ENCODE measurements around the gene NF1. TPM values are rescaled to one million over a fixed set of nuclear protein-coding genes. Genes with fewer than 3 reads are reported as not detected.

Gene NF1
- total RNA-seq, 1 donor from 2014 or later = 53.7 TPM

DNA sequence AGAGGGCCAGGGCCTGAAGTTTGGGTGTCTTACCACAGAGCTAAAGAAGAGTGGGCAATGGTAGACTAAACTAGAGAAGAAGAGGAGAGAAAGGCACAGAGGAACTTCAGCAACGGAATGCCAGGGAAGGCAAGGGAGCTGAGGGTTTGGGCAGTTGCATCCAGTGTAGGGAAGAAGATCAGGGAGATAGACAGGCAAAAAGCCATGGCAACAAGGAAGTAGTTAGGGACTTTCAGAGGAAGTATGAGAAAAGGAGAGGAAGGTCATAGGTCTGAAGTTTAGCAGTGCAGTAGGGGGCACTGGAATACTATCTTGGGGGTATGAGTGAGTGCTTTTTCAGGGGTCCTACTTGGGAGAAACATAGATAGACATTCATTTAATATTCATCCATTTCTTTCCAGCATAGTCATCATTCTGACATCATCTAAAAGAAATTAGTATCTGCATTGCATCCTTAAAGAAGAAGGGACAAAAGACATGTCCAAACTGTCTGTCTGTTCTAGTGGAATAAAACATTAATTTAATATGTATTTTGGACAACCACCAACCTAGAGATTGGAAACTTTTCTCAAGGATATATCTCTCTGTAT is 2.2 kb upstream of the NF1 start:
- DNase-seq (ENCODE audit: low read depth) = peak; percentile 28
- Histone ChIP-seq H2AFZ (ENCODE audit: low read depth, low read length) (no peak overlapping the region), H3K9ac (ENCODE audit: low read length) (no peak overlapping the region), H3K79me2 (ENCODE audit: insufficient read depth, low read length) (peaks cover 24% of the 10 kb centered on the region), H3K27me3 (ENCODE audit: insufficient read depth, low read length) (no peaks in the 10 kb centered on the region), H3K9me3 (ENCODE audit: insufficient read depth, low read depth, low read length) (no peaks in the 10 kb centered on the region), H3K36me3 (ENCODE audit: insufficient read depth, low read length) (no peaks in the 10 kb centered on the region), H3K4me2 (ENCODE audit: low read length) (no peak overlapping the region), H3K4me3 (ENCODE audit: insufficient read depth, low read depth, low read length) (no peak overlapping the region), H3K4me1 (ENCODE audit: insufficient read depth, low read length) (peaks cover 14% of the 10 kb centered on the region), H4K20me1 (ENCODE audit: insufficient read depth, low read length) (peaks cover 16% of the 10 kb centered on the region), H3K27ac (ENCODE audit: low read depth, low read length) (peak overlapping the region; percentile 13)
- Mint-ChIP-seq H3K36me3 (ENCODE audit: low read depth, unreplicated experiment) (no peaks in the 10 kb centered on the region), H3K4me1 (ENCODE audit: low read depth, unreplicated experiment) (peaks cover 9% of the 10 kb centered on the region), H3K27ac (ENCODE audit: unreplicated experiment) (peak overlapping the region; percentile 49), H3K4me3 (ENCODE audit: unreplicated experiment) (no peak overlapping the region), H3K9me3 (ENCODE audit: unreplicated experiment) (no peaks in the 10 kb centered on the region), H3K27me3 (ENCODE audit: low read depth, unreplicated experiment) (no peaks in the 10 kb centered on the region)
- no peak for TF ChIP-seq EZH2 (IDR thresholded peaks at IDR 0.05; ENCODE audit: insufficient read depth, low read length)
- TF ChIP-seq, protein P1, sequence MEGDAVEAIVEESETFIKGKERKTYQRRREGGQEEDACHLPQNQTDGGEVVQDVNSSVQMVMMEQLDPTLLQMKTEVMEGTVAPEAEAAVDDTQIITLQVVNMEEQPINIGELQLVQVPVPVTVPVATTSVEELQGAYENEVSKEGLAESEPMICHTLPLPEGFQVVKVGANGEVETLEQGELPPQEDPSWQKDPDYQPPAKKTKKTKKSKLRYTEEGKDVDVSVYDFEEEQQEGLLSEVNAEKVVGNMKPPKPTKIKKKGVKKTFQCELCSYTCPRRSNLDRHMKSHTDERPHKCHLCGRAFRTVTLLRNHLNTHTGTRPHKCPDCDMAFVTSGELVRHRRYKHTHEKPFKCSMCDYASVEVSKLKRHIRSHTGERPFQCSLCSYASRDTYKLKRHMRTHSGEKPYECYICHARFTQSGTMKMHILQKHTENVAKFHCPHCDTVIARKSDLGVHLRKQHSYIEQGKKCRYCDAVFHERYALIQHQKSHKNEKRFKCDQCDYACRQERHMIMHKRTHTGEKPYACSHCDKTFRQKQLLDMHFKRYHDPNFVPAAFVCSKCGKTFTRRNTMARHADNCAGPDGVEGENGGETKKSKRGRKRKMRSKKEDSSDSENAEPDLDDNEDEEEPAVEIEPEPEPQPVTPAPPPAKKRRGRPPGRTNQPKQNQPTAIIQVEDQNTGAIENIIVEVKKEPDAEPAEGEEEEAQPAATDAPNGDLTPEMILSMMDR (IDR thresholded peaks at IDR 0.05; ENCODE audit: insufficient read depth, low read depth, low read length) = no peak
- FAIRE-seq = no peak

DNA sequence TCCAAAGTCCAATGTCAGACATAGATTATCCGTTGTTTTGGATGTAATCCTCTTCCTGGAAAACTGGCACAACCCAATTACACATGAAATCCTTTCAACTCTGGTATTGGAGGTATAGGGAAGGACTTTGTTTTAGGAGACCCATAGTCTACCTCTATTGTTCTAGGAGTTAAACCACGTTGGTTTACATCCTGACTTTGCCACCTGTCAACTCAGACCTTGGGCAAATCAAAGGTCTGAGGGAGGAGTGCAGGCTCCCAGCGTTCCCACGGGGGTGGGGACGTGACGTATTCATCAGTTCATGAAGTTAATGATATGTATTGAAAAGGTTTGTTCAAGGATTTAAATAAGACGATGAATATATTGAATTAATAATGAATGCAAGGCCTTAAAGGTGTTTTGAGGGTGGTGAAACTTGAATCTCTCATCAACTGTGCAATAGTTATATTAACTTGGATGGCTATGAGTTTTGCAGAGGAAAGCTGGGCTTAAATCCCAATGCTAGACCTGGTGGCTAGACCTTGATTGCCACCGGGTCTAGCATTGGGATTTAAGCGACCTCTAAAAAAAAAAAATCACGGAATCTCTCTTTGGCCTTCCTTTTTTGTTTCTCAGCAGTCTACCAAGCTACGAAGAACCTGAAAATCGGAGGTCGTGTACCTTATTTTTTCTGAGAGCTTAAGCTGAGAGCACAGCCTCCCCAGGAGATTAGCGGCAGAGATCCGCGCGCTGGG is 744 bp upstream of the NF1 start:
- H3K36me3 ChIP-seq (ENCODE audit: insufficient read depth, low read length) = no peaks in the 10 kb centered on the region
- H3K4me1 ChIP-seq (ENCODE audit: insufficient read depth, low read length) = peaks cover 14% of the 10 kb centered on the region
- no peak for FAIRE-seq
- Mint-ChIP-seq H3K27ac (ENCODE audit: unreplicated experiment) (peak overlapping the region; percentile 80), H3K9me3 (ENCODE audit: unreplicated experiment) (no peaks in the 10 kb centered on the region), H3K36me3 (ENCODE audit: low read depth, unreplicated experiment) (no peaks in the 10 kb centered on the region), H3K4me3 (ENCODE audit: unreplicated experiment) (peak overlapping the region; percentile 89), H3K4me1 (ENCODE audit: low read depth, unreplicated experiment) (peaks cover 9% of the 10 kb centered on the region), H3K27me3 (ENCODE audit: low read depth, unreplicated experiment) (no peaks in the 10 kb centered on the region)
- H3K27ac ChIP-seq (ENCODE audit: low read depth, low read length) = peak overlapping the region; percentile 55
- peaks cover 22% of the 10 kb centered on the region for H4K20me1 ChIP-seq (ENCODE audit: insufficient read depth, low read length)
- no peak for DNase-seq (ENCODE audit: low read depth)
- H3K9ac ChIP-seq (ENCODE audit: low read length) = peak overlapping the region; percentile 97
- TF ChIP-seq EZH2 (IDR thresholded peaks at IDR 0.05; ENCODE audit: insufficient read depth, low read length) = no peak
- TF ChIP-seq, protein P1 (IDR thresholded peaks at IDR 0.05; ENCODE audit: insufficient read depth, low read depth, low read length) = no peak
- H2AFZ ChIP-seq (ENCODE audit: low read depth, low read length) = peak overlapping the region; percentile 38
- peak overlapping the region; percentile 95 for H3K4me2 ChIP-seq (ENCODE audit: low read length)
- peaks cover 37% of the 10 kb centered on the region for H3K79me2 ChIP-seq (ENCODE audit: insufficient read depth, low read length)
- no peaks in the 10 kb centered on the region for H3K9me3 ChIP-seq (ENCODE audit: insufficient read depth, low read depth, low read length)
- H3K4me3 ChIP-seq (ENCODE audit: insufficient read depth, low read depth, low read length) = peak overlapping the region; percentile 48
- H3K27me3 ChIP-seq (ENCODE audit: insufficient read depth, low read length) = no peaks in the 10 kb centered on the region

Measured in astrocyte (in vitro differentiated cells and primary cell).